Measurements from ENCODE around the gene C2CD3. TPM values are rescaled to one million over a fixed set of nuclear protein-coding genes. Genes with fewer than 3 reads are reported as not detected.

C2CD3 gene
- total RNA-seq, 2 donors from 2014 or later: 35.3 to 37.9 TPM

GRCh38 chr11:74018331-74019005 lies 152.3 kb downstream of the C2CD3 start:
- Mint-ChIP-seq H3K36me3 (ENCODE audit: low read depth) (peaks cover 21% of the 10 kb centered on the region), H3K27ac (no peak overlapping the region), H3K9me3 (no peaks in the 10 kb centered on the region), H3K4me3 (no peak overlapping the region), H3K4me1 (peaks cover 26% of the 10 kb centered on the region), H3K27me3 (no peaks in the 10 kb centered on the region)
- ATAC-seq (replicated peaks): no peak

DNA sequence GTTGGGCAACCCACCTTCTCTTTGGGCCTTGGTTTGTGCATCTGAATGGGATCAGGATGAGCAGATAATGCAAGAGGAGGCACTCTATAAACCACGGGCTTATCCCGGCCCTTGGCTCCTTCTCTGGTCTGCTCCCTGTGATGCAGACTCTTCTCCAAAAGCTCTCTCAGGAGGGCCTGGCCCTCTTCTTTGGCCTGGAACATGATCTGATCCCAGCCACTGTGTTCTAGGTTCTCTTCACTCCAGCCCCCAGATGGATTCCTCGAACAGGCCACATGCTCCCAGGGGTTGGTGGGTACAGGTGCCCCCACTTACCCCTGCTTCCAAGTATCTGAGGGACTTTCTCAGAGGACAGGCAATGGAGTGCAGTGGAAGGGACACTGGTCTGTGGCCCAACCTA lies 153.2 kb downstream of the C2CD3 start:
- Mint-ChIP-seq H3K27ac (no peak overlapping the region), H3K9me3 (no peaks in the 10 kb centered on the region), H3K36me3 (ENCODE audit: low read depth) (peaks cover 20% of the 10 kb centered on the region), H3K4me1 (peaks cover 23% of the 10 kb centered on the region), H3K4me3 (no peak overlapping the region), H3K27me3 (no peaks in the 10 kb centered on the region)
- no peak for ATAC-seq (replicated peaks)

DNA sequence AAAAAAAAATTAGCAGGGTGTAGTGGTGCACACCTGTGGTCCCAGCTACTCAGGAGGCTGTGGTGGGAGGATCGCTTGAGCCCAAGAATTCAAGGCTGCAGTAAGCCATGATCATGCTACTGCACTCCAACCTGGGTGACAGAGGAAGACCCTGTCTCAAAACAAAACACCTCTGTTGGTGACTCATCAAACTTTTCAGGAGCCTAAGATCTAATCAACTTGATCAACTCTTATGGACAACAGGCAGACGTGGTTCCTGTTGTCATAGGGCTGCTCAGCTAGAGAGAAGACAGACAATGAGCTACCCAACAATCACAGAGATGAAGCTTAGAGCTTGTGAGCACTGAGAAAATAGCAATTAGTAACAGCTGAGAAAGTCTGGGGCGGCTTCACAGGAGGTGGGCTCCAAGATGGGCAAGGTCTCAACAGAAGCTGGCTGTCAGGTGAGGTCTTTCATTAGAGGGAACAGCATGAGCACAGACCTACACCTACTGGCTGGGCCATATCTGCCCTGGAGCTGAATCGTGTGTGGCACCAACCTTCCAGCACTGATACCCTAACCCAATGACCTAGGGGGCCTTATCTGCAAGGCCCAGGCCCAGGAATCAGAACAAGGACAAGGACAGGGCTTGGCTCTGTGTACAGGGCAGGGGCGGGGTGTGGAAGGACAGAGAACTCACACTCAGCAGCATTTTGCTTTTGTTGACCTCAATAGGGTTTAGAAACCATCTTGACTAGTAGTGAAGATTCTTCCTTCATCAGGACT lies 154.7 kb downstream of the C2CD3 start:
- Mint-ChIP-seq H3K27me3 (no peaks in the 10 kb centered on the region), H3K4me3 (peak overlapping the region; percentile 48), H3K27ac (no peak overlapping the region), H3K9me3 (peaks cover 4% of the 10 kb centered on the region), H3K36me3 (ENCODE audit: low read depth) (peaks cover 36% of the 10 kb centered on the region), H3K4me1 (peaks cover 31% of the 10 kb centered on the region)
- ATAC-seq (replicated peaks): no peak

DNA sequence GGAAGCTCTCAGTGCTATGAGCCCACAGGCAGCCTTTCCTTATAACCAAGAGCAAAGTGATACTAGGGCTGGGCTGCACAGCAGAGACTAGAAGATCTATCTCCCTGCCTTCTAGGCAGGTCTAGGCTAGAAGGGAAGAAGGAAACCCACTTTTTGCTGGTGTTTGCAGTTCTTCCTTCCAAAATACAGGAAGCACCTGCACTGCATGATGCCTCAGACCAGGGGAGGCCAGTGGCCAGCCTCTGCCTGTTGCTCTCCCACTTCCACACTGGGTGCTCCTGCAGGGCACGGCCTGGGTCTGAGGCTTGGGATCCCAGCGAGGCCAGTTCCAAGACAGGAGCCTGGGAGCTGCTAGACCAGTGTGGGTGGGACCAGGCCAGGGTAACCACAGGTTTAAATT lies 155.9 kb downstream of the C2CD3 start:
- Mint-ChIP-seq H3K27ac (peak overlapping the region; percentile 37), H3K27me3 (no peaks in the 10 kb centered on the region), H3K9me3 (peaks cover 4% of the 10 kb centered on the region), H3K36me3 (ENCODE audit: low read depth) (peaks cover 47% of the 10 kb centered on the region), H3K4me3 (peak overlapping the region; percentile 48), H3K4me1 (peaks cover 43% of the 10 kb centered on the region)
- ATAC-seq (replicated peaks): no peak

GRCh38 chr11:74013141-74013540 lies 157.7 kb downstream of the C2CD3 start:
- ATAC-seq (replicated peaks): no peak
- peak overlapping the region; percentile 99 for H3K27ac Mint-ChIP-seq
- no peaks in the 10 kb centered on the region for H3K27me3 Mint-ChIP-seq
- H3K36me3 Mint-ChIP-seq (ENCODE audit: low read depth): peaks cover 49% of the 10 kb centered on the region
- H3K9me3 Mint-ChIP-seq: peaks cover 4% of the 10 kb centered on the region
- H3K4me1 Mint-ChIP-seq: peaks cover 55% of the 10 kb centered on the region
- H3K4me3 Mint-ChIP-seq: no peak overlapping the region

DNA sequence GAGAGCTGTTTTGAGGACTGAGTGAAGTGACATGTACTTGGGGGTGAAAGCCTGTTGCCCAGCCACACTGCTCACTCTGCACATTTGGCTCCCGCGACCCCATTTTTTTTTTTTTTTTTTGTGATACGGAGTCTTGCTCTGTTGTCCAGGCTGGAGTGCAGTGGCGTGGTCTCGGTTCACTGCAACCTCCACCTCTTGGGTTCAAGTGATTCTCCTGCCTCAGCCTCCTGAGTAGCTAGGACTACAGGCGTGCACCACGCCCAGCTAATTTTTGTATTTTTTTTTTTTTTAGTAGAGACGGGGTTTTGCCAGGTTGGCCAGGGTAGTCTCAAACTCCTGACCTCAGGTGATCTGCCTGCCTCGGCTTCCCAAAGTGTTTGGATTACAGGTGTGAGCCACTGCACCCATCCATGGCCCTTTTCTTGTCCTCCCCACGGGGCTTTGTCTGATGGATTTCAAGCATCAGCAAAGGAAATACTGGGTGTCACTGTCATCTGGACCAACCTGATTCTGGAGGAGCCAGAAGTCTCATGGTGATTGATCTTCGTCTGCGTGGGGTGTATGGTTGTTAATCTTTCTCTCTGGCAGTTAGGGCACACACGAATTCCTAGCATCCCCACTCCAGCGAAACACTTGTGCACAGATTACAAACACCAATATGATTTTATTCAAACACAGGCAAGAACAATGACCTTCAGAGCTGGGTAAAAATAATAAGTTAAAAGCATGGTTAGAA lies 158.6 kb downstream of the C2CD3 start:
- Mint-ChIP-seq H3K4me1 (peaks cover 55% of the 10 kb centered on the region), H3K27ac (peak overlapping the region; percentile 99), H3K4me3 (peak overlapping the region; percentile 78), H3K36me3 (ENCODE audit: low read depth) (peaks cover 48% of the 10 kb centered on the region), H3K27me3 (no peaks in the 10 kb centered on the region), H3K9me3 (peaks cover 4% of the 10 kb centered on the region)
- no peak for ATAC-seq (replicated peaks)

GRCh38 chr11:74011360-74012073 lies 159.3 kb downstream of the C2CD3 start:
- Mint-ChIP-seq H3K9me3 (peaks cover 4% of the 10 kb centered on the region), H3K27me3 (no peaks in the 10 kb centered on the region), H3K4me3 (peak overlapping the region; percentile 78), H3K4me1 (peaks cover 53% of the 10 kb centered on the region), H3K36me3 (ENCODE audit: low read depth) (peaks cover 41% of the 10 kb centered on the region), H3K27ac (peak overlapping the region; percentile 99)
- peak; percentile 81 for ATAC-seq (replicated peaks)

DNA sequence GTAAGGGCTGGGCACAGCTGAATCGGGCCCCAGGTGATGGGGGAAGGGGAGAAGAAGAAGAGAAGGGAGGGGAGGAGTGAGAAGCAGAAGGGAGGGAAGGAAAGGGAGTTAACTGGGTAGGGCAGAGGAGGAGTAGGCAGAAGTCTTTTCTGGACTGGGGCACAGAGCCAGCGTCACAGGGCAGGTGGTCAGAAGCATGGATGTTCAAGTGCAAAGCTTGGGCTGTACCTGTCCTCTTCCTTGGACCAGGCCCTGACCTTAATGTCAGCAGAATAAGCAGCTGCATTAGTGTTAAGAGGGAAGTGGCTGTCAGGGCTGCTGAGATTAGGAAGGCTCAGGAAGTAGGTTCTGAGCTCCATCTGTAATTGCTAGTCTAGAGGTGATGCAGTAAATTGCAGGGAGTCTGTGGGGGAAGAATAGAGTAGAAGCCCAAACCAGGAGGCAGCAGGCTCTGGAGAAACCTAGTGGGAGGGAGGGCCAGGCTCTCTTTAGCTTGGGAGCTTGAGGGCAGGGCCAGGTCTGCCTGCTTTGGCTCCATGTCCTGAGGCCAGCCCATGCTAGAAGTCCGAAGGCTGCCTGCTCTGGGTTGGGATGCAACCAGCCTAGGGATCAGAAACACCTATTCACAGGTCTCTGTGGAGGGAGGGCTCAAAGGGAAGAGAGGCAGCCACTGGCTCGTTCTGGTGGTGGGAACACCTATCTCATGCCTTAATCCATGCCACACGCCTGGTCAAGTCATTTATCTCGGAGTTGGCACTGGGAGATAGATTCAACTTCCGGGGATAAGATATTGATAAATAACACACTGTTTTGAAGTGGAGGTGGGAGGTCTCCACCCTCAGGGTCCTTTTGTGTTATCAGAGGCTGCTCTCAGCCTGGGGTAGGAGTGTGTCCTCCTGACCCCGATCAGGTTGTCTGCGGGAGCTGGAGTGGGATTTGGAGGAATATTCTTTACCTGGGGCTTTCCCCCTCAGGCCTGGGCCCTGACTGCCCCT lies 160.2 kb downstream of the C2CD3 start:
- no peak for ATAC-seq (replicated peaks)
- peak overlapping the region; percentile 99 for H3K27ac Mint-ChIP-seq
- H3K4me3 Mint-ChIP-seq: peak overlapping the region; percentile 78
- H3K27me3 Mint-ChIP-seq: no peaks in the 10 kb centered on the region
- peaks cover 32% of the 10 kb centered on the region for H3K36me3 Mint-ChIP-seq (ENCODE audit: low read depth)
- H3K9me3 Mint-ChIP-seq: peaks cover 4% of the 10 kb centered on the region
- peaks cover 43% of the 10 kb centered on the region for H3K4me1 Mint-ChIP-seq

DNA sequence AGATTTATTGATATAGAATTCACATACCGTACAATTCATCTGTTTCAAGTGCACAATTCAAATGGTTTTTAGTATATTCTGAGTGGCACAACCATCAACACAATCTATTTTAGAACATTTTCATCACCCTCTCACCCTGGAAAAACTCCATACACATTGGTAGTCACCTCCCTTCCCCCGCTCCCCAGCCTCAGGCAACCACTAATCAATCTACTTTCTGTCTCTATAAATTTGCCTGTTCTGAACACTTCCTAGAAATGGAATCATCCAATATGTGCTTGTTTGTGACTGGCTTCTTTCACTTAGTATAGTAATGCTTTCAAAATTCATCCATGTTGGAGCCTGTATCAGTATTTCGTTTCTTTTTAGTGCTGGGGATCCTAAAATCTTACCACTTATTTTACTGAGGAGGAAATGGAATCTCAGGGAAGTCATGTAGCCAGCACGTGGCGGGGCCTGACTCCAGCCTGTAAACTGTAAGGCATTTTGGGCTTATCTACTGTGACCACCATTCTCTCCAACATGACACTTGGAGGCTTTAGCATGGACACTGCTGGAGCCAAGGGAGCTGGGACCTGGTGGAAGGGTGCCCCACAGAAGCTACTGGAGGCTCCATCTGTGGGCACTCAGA lies 161.0 kb downstream of the C2CD3 start:
- H3K4me3 Mint-ChIP-seq: peak overlapping the region; percentile 78
- no peak for ATAC-seq (replicated peaks)
- peaks cover 4% of the 10 kb centered on the region for H3K9me3 Mint-ChIP-seq
- peak overlapping the region; percentile 99 for H3K27ac Mint-ChIP-seq
- H3K36me3 Mint-ChIP-seq (ENCODE audit: low read depth): peaks cover 29% of the 10 kb centered on the region
- H3K27me3 Mint-ChIP-seq: no peaks in the 10 kb centered on the region
- peaks cover 45% of the 10 kb centered on the region for H3K4me1 Mint-ChIP-seq

DNA sequence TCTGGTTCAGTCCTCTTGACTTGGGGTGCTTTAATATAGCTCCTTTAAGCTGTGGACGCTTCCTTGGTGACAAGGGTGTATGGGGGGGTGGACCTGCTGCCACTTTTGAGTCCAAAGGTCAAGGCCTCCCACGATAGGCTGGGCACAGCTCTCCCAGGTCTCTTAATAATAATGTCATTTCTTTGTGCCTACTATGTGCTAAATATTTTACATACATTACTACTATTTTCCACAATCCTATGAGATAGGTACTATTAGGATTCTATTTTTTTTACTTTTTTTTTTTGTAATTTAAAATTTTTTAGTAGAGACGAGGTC lies 161.6 kb downstream of the C2CD3 start:
- no peak for ATAC-seq (replicated peaks)
- Mint-ChIP-seq H3K27ac (peak overlapping the region; percentile 87), H3K4me3 (no peak overlapping the region), H3K36me3 (ENCODE audit: low read depth) (peaks cover 29% of the 10 kb centered on the region), H3K27me3 (no peaks in the 10 kb centered on the region), H3K4me1 (peaks cover 44% of the 10 kb centered on the region), H3K9me3 (peaks cover 4% of the 10 kb centered on the region)

- Mint-ChIP-seq H3K4me1 (peaks cover 39% of the 10 kb centered on the region), H3K27me3 (no peaks in the 10 kb centered on the region)
- ATAC-seq (replicated peaks): no peak
Observed at GRCh38 chr11:74008373-74009229, 162.2 kb downstream of the C2CD3 start, which contains the start of gene UCP3. TSS of gene UCP3 (minus strand) at chr11:74009085. CDS start at chr11:74007042, 2,043 bp downstream.

DNA sequence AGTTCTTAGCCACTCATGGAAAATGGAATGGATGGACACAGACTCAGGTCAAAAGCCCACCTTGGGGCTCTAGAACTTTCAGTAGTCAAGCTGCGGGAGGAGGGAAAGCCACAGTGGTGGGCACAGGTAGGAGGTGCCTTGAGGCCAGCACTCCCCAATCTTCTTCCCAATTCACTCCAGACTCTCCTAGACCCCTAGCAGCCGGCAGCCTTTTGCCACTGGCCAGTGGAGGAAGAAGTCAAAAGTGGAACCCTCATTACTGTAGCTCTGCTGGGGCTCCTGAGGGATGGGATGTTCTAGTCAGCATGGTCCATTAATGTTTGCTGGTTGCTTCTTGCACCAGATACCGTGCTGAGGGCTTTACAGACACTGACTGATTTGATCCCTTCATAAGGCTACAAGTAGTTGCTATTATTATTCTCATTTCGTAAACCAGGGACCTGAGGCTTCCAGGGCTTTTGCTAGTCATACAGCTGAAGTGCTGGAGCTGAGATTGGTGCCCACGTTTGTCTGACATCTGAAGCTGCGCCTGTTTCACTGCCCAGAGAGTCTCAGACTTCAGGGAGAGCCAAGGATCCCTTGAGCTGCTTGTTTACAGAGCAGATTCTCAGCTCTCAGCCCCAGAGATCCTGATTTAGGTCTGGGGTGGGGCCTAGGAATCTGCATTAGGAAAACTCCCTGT lies 163.0 kb downstream of the C2CD3 start:
- no peak overlapping the region for H3K4me3 Mint-ChIP-seq

More at GRCh38 chr11:74008373-74009229, 162.2 kb downstream of the C2CD3 start, which contains the start of gene UCP3:
- Mint-ChIP-seq H3K4me3 (peak within 1 kb of the TSS; percentile 78), H3K9me3 (peaks cover 4% of the 10 kb centered on the region), H3K36me3 (ENCODE audit: low read depth) (peaks cover 29% of the 10 kb centered on the region), H3K27ac (peak within 1 kb of the TSS; percentile 99)

More for the DNA sequence above, 163.0 kb downstream of the C2CD3 start:
- peaks cover 4% of the 10 kb centered on the region for H3K9me3 Mint-ChIP-seq
- H3K36me3 Mint-ChIP-seq (ENCODE audit: low read depth): peaks cover 34% of the 10 kb centered on the region
- peaks cover 44% of the 10 kb centered on the region for H3K4me1 Mint-ChIP-seq
- ATAC-seq (replicated peaks): no peak
- H3K27me3 Mint-ChIP-seq: no peaks in the 10 kb centered on the region
- peak overlapping the region; percentile 87 for H3K27ac Mint-ChIP-seq
